Cerebellar cortex (tissue), 1 donor: ENCODE results near the gene TUBG2.
"Not testable (repeated sequence)": the region's sequence is repeated elsewhere in the genome, so short reads cannot be mapped to it uniquely, and the experiment has no call there.

Experiments used
- DNase-seq: peaks from one replicate; pipeline ENCODE4 v3.0.0-alpha.2; 2015; ENCODE audit warnings: low spot score

Gene TUBG2

DNA sequence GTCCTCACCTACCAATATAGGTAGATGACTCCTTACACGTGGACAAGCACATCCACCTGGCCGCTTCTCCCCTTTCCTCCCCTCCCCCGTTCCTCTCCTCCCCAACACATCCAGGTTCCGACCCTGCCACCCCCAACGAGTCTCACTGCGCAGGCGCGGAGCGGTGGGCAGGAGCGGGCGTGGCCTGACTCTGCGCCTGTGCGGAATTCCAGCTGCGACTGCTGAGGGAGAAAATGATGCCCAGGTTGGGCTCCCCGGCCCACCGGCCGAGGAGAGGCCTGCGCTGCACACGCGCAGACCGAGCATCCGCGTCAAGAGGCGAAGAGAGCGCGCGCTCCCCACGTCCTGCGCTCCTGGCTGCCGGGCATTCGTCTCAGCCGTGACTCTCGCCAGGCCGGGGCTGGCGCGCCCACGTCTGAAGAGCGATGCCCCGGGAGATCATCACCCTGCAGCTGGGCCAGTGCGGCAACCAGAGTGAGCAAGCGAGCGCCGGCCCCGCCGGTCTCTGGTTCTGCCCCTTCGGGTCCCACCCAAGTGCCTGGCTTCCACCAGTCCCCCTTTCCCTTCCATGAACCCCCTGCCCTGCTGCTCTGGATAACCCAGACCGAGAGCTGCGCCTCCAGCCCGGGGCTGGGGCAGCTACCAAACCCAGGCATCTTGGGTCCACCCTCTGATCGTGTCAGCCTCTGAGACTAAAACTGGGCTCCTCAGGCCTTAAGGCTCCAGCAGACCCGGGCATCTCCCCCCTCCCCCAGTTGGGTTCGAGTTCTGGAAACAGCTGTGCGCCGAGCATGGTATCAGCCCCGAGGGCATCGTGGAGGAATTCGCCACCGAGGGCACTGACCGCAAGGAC lies at the start of gene TUBG2:
TSS of gene TUBG2 (plus strand) at position 206 of the 853 bp plus-strand sequence. CDS start at position 426, 220 bp downstream.
- DNase-seq: peak; percentile 89

DNA sequence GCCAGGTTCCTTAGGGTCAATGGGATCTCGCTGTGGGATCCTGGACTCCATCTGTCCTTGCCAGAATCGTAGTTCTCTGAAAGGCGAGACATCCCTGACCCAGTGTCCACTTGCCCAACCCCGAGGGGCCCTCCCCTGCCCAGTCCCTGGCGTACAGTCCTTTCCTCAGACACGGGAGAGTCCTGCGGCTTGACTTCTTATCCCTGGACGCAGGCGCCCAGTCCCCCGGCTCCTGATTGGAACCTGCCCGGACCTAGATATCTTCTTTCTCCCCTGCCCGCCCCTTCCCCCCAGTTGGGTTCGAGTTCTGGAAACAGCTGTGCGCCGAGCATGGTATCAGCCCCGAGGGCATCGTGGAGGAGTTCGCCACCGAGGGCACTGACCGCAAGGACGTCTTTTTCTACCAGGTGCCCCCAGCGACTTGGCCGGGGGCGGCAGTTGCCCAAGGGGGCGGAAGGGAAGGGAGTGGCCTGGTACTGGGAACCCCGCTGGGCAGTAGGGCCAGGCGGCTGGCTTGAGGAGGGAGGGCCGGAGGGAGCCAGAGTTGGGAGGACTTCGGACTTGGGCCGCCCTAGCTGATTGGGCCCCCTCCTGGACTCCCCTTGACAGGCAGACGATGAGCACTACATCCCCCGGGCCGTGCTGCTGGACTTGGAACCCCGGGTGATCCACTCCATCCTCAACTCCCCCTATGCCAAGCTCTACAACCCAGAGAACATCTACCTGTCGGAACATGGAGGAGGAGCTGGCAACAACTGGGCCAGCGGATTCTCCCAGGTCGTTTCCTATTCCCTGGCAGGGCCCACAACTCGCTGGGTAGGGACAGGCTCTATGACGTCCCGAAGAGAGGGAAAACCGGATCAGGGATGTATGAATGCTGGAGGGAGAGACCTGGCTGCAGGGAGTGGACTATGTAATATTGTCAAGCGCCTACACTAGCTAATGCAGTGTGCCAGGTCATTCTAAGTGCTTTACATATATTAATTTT lies 49.0 kb upstream of the TUBG2 start:
- DNase-seq: not testable (repeated sequence)

DNA sequence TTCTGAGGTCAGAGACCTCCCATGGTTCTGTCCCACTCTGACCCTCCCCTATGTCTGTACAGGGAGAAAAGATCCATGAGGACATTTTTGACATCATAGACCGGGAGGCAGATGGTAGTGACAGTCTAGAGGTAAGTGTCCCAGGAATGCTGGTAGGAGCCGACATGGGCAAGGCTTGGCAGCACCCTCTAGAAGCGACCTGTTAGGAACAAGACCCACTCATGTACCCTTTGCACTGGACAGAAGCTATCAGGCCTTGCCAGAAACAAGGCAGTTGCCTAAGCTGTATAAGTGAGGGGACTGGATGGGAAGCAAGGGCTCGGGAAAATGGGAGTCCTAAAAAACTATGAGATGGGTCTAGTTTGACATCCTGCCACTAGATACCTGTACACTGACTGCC lies 47.1 kb upstream of the TUBG2 start:
- DNase-seq: no peak

DNA sequence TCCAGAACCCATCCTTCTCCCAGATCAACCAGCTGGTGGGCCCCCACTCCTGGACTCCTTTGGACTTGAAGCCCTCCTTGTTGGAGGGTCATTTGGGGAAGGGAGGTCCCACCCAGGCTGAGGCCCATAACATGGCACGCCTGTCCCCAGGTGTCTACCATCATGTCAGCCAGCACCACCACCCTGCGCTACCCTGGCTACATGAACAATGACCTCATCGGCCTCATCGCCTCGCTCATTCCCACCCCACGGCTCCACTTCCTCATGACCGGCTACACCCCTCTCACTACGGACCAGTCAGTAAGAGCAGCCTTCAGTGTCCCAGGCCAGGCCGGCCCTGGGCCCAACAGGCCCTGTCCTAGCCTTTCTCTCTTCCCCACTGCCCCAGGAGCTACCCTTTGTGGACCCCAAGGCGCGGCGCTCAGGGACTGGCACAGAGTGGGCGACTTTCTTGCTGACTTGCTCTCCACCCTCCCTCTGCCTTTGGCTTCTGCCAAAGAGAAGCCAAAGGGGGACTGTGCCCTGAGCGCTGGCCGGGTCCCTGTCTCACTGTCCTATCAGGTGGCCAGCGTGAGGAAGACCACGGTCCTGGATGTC lies 45.3 kb upstream of the TUBG2 start:
- no peak for DNase-seq

DNA sequence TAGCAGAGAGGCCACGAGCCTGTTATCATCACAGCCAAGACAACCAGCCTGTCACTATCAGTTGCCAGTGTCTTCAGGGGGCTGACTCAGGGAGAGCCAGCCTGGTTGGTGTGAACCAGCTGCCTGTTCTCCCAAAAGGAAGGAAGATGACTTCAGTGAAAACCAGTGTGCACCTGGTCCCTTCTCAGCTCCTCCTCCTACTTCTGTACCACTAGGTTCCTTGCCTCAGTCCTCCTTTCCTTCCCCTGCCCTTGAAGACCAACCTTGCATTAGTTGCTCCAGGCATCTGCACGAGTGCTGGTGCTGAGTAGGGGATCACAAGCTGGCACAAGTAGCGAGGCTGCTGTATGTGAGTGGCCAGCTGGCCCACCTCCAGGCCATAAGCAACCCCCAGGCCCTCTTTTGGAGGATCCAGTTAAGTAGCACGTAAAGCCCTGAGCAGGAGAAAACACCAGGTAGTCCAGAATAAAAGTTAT lies 41.1 kb upstream of the TUBG2 start:
- no peak for DNase-seq

DNA sequence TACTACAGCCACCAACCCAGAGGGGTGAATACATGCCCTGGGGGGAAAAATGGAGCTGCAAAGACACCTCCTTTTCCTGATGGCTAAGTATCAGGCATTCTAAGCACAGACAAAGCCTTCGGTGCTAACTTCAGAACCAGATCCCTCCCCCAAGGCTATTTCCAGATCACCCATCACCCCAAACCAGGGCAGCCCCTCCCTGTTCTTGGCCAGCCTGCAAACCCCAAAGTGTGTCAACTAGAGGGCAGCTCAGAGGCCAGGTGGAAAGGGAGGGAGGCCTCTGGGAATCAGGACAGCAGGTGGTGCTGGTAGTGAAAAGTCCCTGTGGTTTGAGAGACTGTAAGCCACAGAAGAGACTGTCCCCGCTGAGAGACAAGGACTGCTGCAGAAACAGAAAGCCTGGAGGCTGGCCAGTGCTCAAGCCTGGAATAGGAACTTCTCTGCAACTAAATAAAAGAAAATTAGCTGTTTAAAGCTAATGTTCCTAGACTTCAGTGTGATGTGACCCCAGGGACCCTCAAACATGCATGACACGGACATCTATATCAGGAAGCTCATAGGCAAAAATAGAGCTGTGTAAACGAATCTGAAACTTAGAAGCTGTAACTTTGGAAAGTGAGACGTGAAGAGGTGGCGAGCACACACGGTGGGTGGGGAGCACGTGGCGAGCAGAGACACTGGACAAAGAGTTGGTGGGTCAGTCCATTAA lies 40.5 kb upstream of the TUBG2 start:
- DNase-seq: peak; percentile 54

DNA sequence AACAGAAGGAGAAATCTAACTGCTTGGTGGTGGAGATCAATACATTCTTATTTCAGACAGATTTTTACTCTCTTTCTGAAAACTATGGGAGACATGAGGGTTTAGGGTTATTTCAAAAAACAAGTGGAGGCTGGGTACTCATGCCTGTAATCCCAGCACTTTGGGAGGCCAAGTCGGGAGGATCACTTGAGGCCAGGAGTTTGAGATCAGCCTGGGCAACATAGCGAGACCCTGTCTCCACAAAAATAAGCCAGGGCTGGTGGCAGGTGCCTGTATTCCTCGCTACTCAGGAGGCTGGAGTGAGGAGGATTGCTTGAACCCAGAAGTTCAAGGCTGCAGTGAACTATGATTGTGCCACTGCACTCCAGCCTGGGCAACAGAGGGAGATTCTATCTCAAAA lies 37.1 kb upstream of the TUBG2 start:
- DNase-seq: not testable (repeated sequence)

DNA sequence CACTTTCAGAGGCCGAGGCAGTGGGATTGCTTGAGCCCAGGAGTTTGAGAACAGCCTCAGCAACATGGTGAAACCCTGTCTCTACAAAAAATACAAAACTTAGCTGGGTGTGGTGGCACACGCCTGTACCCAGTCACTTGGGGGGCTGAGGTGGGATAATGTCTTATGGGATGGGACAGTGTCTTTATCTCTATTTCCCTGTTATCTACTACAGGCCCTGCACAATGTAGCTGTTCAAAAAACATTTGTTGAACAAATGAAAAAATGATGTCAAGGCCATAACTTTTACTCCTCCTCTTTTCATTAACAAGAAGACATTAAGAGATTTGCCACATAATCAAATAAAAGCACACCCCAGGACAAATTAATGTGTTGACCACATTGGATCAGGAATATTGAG lies 35.8 kb upstream of the TUBG2 start:
- DNase-seq: no peak

DNA sequence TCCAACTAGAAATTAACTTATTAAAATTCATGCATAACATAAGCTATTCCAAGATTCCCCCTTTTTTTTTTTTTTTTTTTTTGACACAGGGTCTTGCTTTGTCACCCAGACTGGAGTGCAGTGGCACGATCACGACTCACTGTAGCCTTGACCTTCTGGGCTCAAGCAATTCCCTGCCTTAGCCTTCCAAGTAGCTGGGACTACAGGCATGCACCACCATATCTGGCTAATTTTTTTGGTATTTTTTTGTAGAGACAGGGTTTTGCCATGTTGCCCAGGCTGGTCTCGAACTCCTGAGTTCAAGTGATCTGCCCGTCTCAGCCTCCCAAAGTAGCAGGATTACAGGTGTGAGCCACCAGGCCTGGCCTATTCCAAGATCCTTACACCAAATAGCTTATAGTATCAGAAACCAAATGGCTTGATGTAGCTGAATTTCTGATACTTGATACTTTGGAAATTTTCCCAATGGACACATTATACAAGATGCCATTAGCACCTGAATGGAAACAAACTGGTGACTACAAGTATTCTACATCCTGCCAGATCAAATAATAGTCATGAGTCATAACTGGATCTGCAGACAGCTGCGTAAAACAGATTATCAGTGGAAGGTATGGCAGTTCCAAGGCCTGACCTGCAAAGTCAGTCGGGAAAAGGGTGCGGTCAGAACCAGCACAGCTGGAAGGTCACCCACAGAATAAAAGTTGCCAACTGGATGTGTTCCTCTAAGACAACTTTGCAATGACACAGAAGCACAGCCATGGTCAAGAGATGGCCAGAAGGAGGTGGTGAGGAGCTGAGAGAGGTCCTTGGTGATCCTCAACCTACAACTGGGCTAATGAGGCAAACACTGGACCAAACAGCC lies 35.1 kb upstream of the TUBG2 start:
- no peak for DNase-seq

DNA sequence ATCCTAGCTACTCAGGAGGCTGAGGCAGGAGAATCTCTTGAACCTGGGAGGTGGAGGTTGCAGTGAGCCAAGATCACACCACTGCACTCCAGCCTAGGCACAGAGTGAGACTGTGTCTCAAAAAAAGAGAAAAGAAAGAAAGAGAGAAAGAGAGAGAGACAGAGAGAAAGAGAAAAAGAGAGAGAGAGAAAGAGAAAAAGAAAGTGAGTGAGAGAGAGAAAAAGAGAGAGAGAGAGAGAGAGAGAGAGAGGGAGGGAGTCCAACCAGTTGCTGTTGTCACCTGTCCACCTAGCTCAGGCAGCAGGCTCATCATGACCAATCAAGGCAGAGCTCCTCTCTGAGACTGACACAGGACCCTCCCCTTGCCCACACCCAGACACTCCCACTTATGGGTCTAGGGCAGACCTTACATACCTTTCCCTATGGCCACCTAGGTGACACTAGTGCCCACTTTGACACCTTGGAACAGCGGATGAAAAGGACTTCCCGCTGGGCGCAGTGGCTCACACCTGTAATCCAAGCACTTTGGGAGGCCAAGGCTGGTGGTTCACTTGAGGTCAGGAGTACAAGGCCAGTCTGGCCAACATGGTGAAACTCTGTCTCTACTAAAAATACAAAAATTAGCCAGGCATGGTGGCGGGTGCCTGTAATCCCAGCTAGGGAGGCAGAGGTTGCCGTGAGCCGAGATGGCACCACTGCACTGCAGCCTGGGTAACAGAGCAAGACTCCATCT lies 31.9 kb upstream of the TUBG2 start:
- not testable (repeated sequence) for DNase-seq

DNA sequence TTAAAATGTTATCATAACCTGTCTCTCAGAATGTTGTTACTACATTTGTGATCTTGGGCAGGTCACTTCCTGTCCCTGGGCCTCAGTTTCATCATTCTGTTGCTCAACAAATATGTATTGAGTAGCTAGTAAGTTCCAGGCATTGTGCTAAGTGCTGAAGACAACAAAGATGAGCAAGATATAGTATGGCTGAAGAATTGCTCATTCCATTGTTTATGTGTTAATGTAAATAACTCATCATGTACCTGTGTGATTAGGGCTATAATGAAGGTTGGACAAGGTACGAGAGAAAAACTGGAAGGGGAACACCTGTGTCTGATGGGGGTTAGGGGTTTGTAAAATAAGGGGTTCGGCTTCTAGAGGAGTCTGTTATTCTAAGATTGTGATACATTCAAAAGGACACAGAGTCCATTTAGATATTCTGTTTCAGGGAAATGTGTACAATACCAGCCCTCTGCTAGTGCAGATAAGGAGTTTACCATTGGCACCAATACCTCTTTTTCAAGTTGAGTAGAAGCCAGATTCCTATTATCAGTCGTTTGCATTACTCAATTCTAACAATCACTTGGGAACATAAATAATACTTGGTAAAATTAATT lies 29.6 kb upstream of the TUBG2 start:
- no peak for DNase-seq

DNA sequence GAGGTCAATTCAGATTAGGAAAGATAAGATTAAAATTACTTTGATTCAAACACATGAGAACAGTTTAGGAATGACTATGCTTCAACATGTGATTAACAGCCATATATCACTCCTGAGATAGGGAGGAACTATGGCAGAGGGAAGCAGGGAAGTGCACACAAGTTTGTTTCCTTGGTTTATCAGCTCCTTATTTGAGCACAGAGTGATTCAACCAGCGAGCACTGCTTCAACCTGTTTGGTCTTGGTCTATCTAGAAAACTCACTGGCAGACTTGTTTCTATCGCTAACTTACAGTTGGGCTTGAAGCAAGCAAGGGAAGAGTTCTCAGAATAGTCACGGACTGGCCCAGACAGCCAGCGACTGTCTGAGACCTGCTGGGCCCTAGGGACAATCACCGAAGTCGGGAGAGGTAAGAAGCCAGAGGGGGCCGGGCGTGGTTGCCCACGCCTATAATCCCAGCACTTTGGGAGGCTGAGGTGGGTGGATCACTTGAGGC lies 26.1 kb upstream of the TUBG2 start:
- DNase-seq: no peak

DNA sequence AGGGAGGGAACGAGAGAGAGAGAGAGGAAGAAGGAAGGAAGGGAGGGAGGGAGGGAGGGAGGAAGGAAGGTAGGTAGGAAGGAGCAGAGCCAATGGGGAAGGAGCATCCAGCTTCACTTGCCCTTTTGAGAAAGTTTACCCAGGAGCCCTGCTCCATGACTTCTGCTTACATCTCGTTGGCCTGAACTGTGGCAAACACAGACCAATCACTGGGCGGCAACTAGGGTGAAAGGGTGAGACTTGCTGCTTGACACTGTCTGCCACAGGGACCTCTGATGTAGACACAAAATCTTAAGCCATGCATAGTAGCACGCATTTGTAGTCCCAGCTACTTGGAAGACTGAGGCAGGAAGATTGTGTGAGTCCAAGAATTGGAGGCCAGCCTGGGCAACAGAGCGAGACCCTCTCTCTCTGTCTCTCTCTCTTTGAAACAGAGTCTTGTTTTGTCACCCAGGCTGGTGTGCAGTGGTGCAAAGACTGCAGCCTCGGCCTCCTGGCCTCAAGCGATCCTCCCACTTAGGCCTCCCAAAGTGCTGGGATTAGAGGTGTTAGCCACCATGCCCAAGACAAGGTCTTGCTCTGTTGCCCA lies 19.5 kb upstream of the TUBG2 start:
- no peak for DNase-seq

DNA sequence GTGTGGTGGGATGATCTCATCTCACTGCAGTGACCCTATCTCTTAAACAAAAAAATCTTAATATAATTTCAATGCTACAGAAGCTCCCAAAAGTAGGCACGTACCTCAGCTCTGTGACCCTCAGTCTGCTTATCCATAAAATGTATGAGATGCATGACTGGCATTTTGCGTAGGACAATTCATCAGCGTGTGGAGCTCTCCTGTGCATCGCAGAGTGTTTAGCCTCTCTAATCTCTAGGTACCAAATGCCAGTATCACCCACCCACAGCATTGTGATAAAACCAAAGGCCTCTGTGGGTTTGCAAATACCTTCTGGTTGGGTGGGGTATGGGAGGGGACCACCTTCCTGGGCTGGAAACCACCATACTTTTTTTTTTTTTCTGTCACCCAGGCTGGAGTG lies 19.0 kb upstream of the TUBG2 start:
- no peak for DNase-seq

DNA sequence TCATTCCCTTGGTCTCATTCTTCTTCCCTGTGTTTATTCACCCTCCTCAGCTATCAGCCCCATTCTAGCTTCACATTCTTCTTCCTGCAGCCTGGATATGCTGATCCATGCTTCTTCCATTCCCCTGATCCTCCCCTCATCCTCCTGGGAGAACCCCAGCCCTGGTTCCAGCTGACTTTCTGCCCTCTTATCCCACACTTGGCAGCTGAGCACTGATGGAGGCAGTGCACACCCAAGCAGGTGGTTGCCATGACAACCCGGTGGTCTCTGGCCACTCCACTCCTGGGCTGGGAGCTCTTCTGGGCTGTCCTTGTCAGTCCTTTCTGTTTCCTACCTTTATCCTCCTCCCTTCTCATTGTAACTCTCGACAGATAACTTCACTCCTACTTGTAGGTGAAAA lies 16.7 kb upstream of the TUBG2 start:
- DNase-seq: no peak

DNA sequence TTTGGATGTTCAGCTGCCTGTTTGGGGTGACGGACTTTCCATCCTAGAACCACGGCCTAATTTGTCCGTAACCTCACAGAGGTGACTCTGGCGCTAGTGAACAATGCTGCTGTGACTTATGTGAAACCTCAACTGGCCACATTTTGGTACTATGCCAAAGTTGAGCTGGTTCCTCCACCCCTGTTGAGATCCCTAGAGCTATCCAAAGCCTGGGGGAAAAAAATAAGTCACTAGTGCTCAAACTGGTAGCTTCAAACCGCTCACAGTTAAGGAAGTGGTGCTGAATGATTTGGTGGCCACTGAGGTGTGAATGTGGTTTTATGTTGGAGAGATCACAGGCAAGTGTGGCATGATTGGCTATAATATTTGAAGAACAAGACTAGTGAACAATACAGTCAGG lies 11.3 kb upstream of the TUBG2 start:
- no peak for DNase-seq

DNA sequence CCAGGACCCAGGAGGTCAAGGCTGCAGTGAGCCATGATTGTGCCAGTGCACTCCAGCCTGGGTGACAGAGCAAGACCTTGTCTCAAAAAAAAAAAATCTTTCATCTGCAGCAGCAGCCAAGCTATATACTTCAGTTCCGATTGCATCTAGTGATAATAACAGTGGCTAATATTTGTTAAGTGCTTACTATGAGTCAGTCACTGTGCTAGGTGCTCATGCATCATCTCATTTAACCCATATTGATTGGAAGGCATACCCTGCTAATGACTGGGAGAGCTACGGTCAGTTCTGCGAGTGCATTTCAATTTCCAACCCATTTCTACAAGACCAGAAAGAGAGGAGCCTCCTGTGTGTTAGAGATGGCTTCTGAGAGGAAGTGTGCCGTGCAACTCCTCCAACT lies 7.7 kb upstream of the TUBG2 start:
- DNase-seq: no peak

DNA sequence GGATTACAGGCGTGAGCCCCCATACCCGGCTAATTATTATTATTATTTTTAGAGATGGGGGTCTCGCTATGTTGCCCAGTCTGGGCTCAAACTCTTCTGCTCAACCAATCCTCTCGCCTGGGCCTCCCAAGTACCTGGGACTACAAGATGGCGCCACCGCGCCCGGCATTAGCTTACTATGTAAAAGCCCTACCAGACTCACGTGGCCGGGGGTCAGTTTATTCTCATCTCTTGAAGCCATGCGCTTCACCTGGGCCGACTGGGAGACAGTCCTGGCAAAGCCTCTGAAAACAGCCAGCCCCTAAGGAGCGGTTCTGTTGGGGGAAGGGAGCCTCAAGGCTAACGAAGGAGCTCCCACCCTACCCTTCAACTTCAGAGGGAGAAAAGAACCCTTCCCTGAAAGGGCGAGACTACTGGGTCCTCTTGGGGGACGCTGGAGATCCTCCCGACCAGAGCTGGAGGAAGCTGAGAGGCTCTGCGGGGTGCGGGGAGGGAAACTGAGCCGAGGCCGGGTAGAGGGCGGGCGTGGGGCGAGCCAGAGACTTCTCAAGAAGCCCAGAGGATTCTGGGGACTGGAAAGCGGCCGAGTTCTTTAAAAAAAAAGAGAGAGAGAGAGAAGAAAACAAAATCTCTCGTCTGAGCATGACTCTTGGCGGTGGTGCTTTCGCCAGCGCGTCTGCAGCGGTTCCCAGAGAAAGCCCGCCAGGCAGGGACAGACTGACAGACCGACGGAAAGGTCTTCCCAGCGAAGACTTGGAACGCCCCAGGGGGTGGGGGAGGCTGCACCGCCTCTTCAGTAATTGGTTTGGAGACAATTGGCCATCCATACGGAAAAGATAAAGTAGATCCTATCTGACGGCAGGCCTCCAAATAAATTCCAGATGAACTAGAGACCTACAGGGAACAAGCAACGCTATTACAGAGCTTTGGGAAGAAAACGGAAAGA lies 5.6 kb upstream of the TUBG2 start:
- peak; percentile 53 for DNase-seq
